ENCODE data around the gene DNAJB13.

DNAJB13 gene

GRCh38 chr11:73940801-73941570 is 9.8 kb upstream of the DNAJB13 start:
- no peak overlapping the region for H3K27ac ChIP-seq
- no peak for DNase-seq (ENCODE audit: low spot score)
- TF ChIP-seq CTCF (IDR thresholded peaks at IDR 0.05): no peak
- H3K4me3 ChIP-seq: no peak overlapping the region

- no peak for TF ChIP-seq CTCF (IDR thresholded peaks at IDR 0.05)
- no peak overlapping the region for H3K27ac ChIP-seq
- no peak for DNase-seq (ENCODE audit: low spot score)
- no peak overlapping the region for H3K4me3 ChIP-seq
Measured at GRCh38 chr11:73942010-73942409, 8.8 kb upstream of the DNAJB13 start.

GRCh38 chr11:73944085-73944484 is 6.7 kb upstream of the DNAJB13 start:
- no peak for DNase-seq (ENCODE audit: low spot score)
- TF ChIP-seq CTCF (IDR thresholded peaks at IDR 0.05): no peak
- Histone ChIP-seq H3K27ac (no peak overlapping the region), H3K4me3 (no peak overlapping the region)

GRCh38 chr11:73944901-73945300 is 5.9 kb upstream of the DNAJB13 start:
- Histone ChIP-seq H3K4me3 (no peak overlapping the region), H3K27ac (no peak overlapping the region)
- no peak for TF ChIP-seq CTCF (IDR thresholded peaks at IDR 0.05)
- DNase-seq (ENCODE audit: low spot score): no peak

- TF ChIP-seq CTCF (IDR thresholded peaks at IDR 0.05): no peak
- H3K27ac ChIP-seq: no peak overlapping the region
Measured at GRCh38 chr11:73945396-73945795, 5.4 kb upstream of the DNAJB13 start.

GRCh38 chr11:73946798-73947458 is 3.9 kb upstream of the DNAJB13 start:
- TF ChIP-seq CTCF (IDR thresholded peaks at IDR 0.05): no peak
- H3K27ac ChIP-seq: no peak overlapping the region
- H3K4me3 ChIP-seq: no peak overlapping the region
- DNase-seq (ENCODE audit: low spot score): no peak

More at GRCh38 chr11:73945396-73945795, 5.4 kb upstream of the DNAJB13 start:
- no peak overlapping the region for H3K4me3 ChIP-seq
- no peak for DNase-seq (ENCODE audit: low spot score)

- no peak for DNase-seq (ENCODE audit: low spot score)
- Histone ChIP-seq H3K27ac (no peak overlapping the region), H3K4me3 (no peak overlapping the region)
- no peak for TF ChIP-seq CTCF (IDR thresholded peaks at IDR 0.05)
Measured at GRCh38 chr11:73949246-73949645, 1.6 kb upstream of the DNAJB13 start.

Measured in coronary artery (tissue), 2 donors.